ENCODE results near the gene ESRP2.

Gene ESRP2

GRCh38 chr16:68179196-68179795 lies 56.6 kb downstream of the ESRP2 start:
- no peaks in the 10 kb centered on the region for H3K27me3 Mint-ChIP-seq
- H3K4me3 Mint-ChIP-seq, result no peak overlapping the region
- H3K27ac Mint-ChIP-seq, result peak overlapping the region; percentile 67
- H3K4me1 Mint-ChIP-seq, result peaks cover 18% of the 10 kb centered on the region
- peaks cover 29% of the 10 kb centered on the region for H3K36me3 Mint-ChIP-seq
- H3K9me3 Mint-ChIP-seq, result no peaks in the 10 kb centered on the region
